Measurements from ENCODE around the gene SEMA3G.

SEMA3G gene

DNA sequence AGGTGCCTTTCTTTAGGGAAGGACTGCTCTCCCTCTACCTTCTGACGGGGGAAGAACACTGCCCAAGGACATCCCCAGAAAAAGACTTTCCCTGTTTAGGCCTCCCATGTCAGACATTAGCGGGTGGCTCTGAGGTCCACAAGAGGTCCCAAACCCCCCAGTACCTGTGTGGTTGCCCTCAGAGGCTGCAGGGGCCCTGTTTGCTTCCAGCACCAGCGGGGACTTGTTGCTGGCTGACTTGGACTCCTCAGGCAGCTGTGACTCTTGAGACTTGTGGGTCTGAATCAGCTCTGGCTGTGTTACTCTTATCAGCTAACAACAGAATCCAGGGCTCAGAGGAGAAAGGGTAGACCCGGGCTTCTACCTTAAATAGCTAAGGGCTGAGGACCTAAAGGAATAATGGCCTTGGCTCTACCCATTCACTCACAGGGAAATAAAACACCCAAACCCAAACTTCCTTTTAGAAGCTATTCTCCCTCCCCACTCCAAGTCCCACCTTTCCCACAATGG is 39.2 kb downstream of the SEMA3G start:
- no peak overlapping the region for H3K4me3 ChIP-seq (replicated peaks; ENCODE audit: low read depth, low read length)
- TF ChIP-seq, protein P1, sequence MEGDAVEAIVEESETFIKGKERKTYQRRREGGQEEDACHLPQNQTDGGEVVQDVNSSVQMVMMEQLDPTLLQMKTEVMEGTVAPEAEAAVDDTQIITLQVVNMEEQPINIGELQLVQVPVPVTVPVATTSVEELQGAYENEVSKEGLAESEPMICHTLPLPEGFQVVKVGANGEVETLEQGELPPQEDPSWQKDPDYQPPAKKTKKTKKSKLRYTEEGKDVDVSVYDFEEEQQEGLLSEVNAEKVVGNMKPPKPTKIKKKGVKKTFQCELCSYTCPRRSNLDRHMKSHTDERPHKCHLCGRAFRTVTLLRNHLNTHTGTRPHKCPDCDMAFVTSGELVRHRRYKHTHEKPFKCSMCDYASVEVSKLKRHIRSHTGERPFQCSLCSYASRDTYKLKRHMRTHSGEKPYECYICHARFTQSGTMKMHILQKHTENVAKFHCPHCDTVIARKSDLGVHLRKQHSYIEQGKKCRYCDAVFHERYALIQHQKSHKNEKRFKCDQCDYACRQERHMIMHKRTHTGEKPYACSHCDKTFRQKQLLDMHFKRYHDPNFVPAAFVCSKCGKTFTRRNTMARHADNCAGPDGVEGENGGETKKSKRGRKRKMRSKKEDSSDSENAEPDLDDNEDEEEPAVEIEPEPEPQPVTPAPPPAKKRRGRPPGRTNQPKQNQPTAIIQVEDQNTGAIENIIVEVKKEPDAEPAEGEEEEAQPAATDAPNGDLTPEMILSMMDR (IDR thresholded peaks at IDR 0.05; ENCODE audit: low read length, missing control alignments) = no peak
- no peak for DNase-seq (ENCODE audit: low read depth)

DNA sequence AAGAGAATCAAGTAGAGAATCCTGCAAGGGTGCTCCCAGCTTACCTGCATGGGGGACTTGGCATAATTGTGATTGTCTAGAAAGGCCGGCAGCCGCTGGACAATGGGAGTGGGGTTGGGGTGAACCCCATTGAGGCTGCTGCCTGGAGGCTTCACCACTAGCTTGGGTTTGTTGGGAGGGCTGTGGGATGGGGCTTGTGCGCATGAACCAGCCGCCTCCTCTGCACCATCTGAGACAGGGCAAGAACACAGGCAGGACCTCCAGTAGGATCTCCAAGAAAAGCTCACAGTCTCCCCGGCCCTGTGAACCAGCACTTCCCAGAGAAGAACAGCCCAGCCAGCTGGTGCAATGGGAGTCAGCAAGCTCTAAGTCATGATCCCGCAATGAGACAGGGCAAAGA is 39.8 kb downstream of the SEMA3G start:
- DNase-seq (ENCODE audit: low read depth) = no peak
- H3K4me3 ChIP-seq (replicated peaks; ENCODE audit: low read depth, low read length) = no peak overlapping the region
- TF ChIP-seq, protein P1 (IDR thresholded peaks at IDR 0.05; ENCODE audit: low read length, missing control alignments) = no peak

DNA sequence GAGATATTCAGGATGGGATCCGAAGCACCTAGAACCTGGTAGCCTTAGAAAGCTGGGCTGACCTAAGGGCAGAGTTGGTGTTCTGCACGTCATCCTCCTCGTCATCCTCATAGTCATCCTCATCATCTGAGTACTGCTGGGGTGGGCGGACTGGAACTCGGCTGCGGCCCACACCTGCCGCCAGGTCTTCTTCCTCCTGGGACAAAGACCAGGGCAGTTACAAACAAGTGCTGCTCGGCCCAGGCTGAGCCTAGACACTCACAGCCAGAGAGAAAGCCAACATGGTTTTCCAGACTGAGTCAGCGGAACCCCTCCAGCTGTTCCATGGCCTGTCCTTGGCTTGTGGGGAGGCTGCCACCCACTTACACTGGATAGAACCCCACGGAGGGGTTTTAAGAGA is 40.5 kb downstream of the SEMA3G start:
- H3K4me3 ChIP-seq (replicated peaks; ENCODE audit: low read depth, low read length) = no peak overlapping the region
- TF ChIP-seq, protein P1 (IDR thresholded peaks at IDR 0.05; ENCODE audit: low read length, missing control alignments) = no peak
- no peak for DNase-seq (ENCODE audit: low read depth)

DNA sequence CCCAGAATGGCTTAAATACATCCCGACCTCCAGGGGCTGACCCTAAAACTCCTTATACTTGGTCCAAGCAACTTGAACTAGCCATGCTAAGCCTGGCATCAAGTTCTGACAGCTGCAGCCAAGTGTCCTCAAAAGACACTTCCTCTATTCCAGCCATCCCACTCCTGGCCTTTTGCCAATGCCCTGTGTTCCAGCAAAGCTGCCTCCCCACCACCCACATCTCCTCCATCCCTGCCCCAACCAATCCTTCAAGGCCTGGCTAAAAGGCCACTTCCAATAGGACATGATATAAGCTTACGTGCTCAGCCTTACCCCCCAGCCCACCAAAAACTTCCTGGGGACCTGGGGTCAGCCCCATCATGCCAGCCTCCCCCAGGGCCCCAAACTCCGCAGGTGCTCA is 40.9 kb downstream of the SEMA3G start:
- no peak for DNase-seq (ENCODE audit: low read depth)
- TF ChIP-seq, protein P1 (IDR thresholded peaks at IDR 0.05; ENCODE audit: low read length, missing control alignments) = no peak
- H3K4me3 ChIP-seq (replicated peaks; ENCODE audit: low read depth, low read length) = no peak overlapping the region

DNA sequence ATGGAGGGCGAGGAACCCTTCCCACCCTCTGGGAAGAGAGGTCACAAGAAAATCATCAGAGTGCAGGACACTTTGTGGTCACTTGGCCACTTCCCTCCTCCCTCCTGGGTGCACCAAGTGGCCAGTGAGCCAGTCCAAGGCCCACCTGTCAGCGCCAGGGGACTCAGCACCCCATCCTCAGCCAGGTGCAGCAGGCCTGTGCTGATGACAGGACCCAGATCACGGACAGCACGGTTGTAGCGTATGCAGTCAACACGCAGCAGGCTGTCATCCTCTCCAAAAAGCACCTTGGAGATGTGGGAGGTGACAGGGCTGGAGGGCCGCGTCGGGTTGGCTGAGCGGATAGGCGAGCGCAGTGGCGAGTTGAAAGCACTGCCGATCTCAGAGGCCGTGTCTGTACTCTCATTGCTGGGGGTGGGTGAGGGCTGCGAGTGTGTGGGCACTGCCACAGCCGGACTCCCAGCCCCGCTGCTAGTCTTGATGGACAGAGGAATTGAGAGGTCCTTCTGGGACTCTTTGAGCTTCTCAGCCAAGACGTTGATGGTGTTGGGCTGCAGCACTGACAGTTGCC is 41.5 kb downstream of the SEMA3G start:
- no peak for DNase-seq (ENCODE audit: low read depth)
- H3K4me3 ChIP-seq (replicated peaks; ENCODE audit: low read depth, low read length) = no peak overlapping the region
- TF ChIP-seq, protein P1 (IDR thresholded peaks at IDR 0.05; ENCODE audit: low read length, missing control alignments) = no peak

DNA sequence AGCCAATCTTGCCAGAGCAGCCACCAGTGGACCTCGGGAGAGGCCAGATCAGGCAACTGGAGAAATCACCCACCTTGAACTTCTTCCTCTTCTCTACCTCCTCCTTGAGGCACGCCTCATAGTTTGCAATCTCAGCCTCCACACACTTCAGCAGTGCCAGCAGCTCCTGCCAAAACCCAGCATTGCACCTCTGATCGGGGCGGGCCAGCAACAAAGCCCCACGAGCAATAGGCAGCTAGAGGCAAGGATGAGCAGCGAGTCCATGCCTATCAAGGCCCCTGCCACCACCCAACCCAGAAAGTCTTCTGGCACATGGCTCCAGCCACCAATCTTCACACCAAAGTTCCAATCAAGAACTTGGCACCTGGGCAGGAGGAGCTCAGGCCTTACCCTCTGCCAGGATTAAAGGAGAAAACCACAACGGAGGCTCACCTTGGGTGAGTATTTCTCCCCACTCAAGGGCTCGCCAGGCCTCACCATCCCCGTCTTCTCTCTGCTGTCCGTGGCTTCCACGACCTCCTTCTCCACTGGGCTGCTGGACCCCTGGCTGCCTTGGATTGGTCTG is 42.1 kb downstream of the SEMA3G start:
- TF ChIP-seq, protein P1 (IDR thresholded peaks at IDR 0.05; ENCODE audit: low read length, missing control alignments) = no peak
- H3K4me3 ChIP-seq (replicated peaks; ENCODE audit: low read depth, low read length) = no peak overlapping the region
- DNase-seq (ENCODE audit: low read depth) = no peak

DNA sequence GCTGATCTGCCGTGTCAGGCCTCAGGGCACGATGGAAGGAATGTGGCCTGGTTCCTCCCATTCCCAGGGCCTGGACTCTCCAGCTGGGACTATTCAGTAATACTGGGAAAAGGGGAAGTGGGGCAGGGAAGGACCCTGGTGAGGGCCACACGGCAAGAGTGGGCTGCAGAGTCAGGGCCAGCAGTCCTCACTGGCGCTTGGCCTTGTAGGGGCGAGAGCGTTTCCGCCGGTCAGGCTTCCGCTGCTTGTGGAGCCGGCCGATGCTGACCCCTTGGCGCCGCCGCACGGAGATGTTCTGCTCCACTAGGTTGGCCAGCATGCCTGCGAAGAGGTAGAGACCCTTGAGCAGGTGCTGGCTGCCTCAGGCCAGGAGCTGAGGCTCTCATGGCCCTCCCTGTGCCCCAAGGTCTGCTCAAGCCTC is 42.8 kb downstream of the SEMA3G start:
- no peak for DNase-seq (ENCODE audit: low read depth)
- TF ChIP-seq, protein P1 (IDR thresholded peaks at IDR 0.05; ENCODE audit: low read length, missing control alignments) = no peak
- H3K4me3 ChIP-seq (replicated peaks; ENCODE audit: low read depth, low read length) = no peak overlapping the region
